Heart right ventricle (tissue), 16 donors: ENCODE measurements around the gene PTPRG. TPM values are rescaled to one million over a fixed set of nuclear protein-coding genes. Genes with fewer than 3 reads are reported as not detected.

Experiments used
- ATAC-seq, 8 donors: fragments of 200-7000 bp; cut with Tn5 transposase; one replicate each; pipeline ENCODE4 v1.9.1; 2020; ENCODE audit warnings: mild to moderate bottlenecking in 8 of 8, moderate library complexity in 8 of 8, moderate number of reproducible peaks in 1 of 8
- DNase-seq, 2 donors: peaks; one replicate each; pipeline ENCODE4 v3.0.0-alpha.2; 2020
- H3K27ac ChIP-seq, 10 donors: fragments of 200-600 bp; sonication (generic) in 2 of 10; one replicate each; pipeline versions ENCODE4 v1.5.0 to v1.8.0; 2020 to 2022; ENCODE audit warnings: mild to moderate bottlenecking in 3 of 10
- H3K27me3 ChIP-seq, 7 donors: fragments of 200-600 bp; one replicate each; pipeline ENCODE4 v1.8.0; 2021 to 2022; ENCODE audit warnings: mild to moderate bottlenecking in 2 of 7
- H3K36me3 ChIP-seq, 9 donors: fragments of 200-600 bp; sonication (generic) in 1 of 9; one replicate each; pipeline versions ENCODE4 v1.5.0 to v1.8.0; 2020 to 2022; ENCODE audit warnings: mild to moderate bottlenecking in 2 of 9
- H3K4me1 ChIP-seq, 9 donors: fragments of 200-600 bp; sonication (generic) in 1 of 9; one replicate each; pipeline versions ENCODE4 v1.5.0 to v1.8.0; 2020 to 2022; ENCODE audit warnings: mild to moderate bottlenecking in 4 of 9
- H3K4me3 ChIP-seq, 10 donors: fragments of 200-600 bp; sonication (generic) in 2 of 10; one replicate each; pipeline versions ENCODE4 v1.5.0 to v1.8.0; 2020 to 2022; ENCODE audit warnings: mild to moderate bottlenecking in 7 of 10, moderate library complexity in 2 of 10
- H3K9me3 ChIP-seq, 11 donors: fragments of 200-600 bp in 10 of 11; sonication (generic) in 2 of 11; one replicate each; pipeline versions ENCODE4 v1.5.0 to v1.8.0; 2013 to 2022; ENCODE audit warnings: mild to moderate bottlenecking in 2 of 11, control low read depth in 1 of 11, moderate library complexity in 1 of 11
- CTCF ChIP-seq, 9 donors: fragments of 200-600 bp; sonication (generic) in 2 of 9; IDR thresholded peaks; one replicate each; pipeline versions ENCODE4 v1.5.0 to v1.8.0; 2021 to 2022; ENCODE audit warnings: antibody characterized with exemption in 9 of 9, mild to moderate bottlenecking in 5 of 9, moderate library complexity in 1 of 9
- WGBS, 2 donors: extraction: QIAGEN DNeasy Blood & Tissue Kit; methylation state at CpG; one replicate each; pipeline ENCODE4 v1.1.7; 2013; ENCODE audit warnings: inconsistent platforms in 1 of 2; 5-methylcytosine and 5-hydroxymethylcytosine counted together
- intact Hi-C, 10 donors: fragments of 100-400 bp; cut with DNase I; formaldehyde crosslinking; loops; one replicate each; pipeline versions ENCODE4 v1.11.1 to v1.14.2; 2022
- polyA plus RNA-seq, 2 donors: library from polyadenylated mRNA; stranded (reverse); fragments of 200-250 nt; gene quantifications; one replicate each; pipeline ENCODE4 v1.2.3, GENCODE V29; 2013
- total RNA-seq, 10 donors: library from RNA; stranded (reverse); fragmentation: NEBNext Ultra II Directional in 3 of 10; extraction: Animal tissue kit (Norgen Biotek cat#: 25700) in 3 of 10; gene quantifications; one replicate each; pipeline versions ENCODE4 v1.2.1 to v1.2.4, GENCODE V29; 2021 to 2023
- donor health status: Arrhythmogenic right ventricular cardiomyopathy.
- donor health status: ischemic (EF 13 %, LVEDD 7.1; RV severe dilation, severe dysfunction).
- donor health status: healthy with polysubstance abuse.
- donor health status: DM: no; HTN: yes; CAD: no.
- donor health status: DM: no; HTN: no; CAD: no.
- donor health status: ischemic (EF 25% LVEDD 6.9; RV normal size, moderate dysfunction).
- donor health status: ischemic (EF 25% LVEDD 5.7; RV mildly dilated, moderate dysfunction).
- donor health status: healthy.
- donor health status: DM: yes; HTN: yes; CAD: no.
- donor health status: Ischemic cardiomyopathy.
- donor health status: ischemic (EF 35%, LVEDD 5.7; RV mildly dilated, moderate dysfunction).
- donor health status: nonischemic (EF 11% LVEDD 7.7; RV severe dilation, severe dysfunction).
- donor health status: DM: yes; HTN: yes; CAD: no.
- donor health status: PGD.
- donor health status: ischemic (EF 29% LVEDD 5.4; RV normal size, mild dysfunction).
- donor health status: nonischemic (EF 23%, LVEDD 6.1; RV moderate dilation, normal function).

PTPRG gene
- total and polyA plus RNA-seq, 12 donors, result 10.1 to 38.3 (median 32.6) TPM

- 94% methylated on average over 5 of the region's 5 CpGs for WGBS, 2 donors
- no peaks in the 10 kb centered on the region for H3K9me3 ChIP-seq
- H3K27me3 ChIP-seq, result no peaks in the 10 kb centered on the region
- peaks cover 0 to 26% (median 7%) of the 10 kb centered on the region in 9 donors for H3K4me1 ChIP-seq
- no peak overlapping the region for H3K27ac ChIP-seq
- H3K4me3 ChIP-seq, result no peak overlapping the region
- no peak for ATAC-seq
- H3K36me3 ChIP-seq, result no peaks in the 10 kb centered on the region
- intact Hi-C loops, result no loop called here
- no peak for TF ChIP-seq CTCF (IDR thresholded peaks at IDR 0.05)
- DNase-seq, result no peak
Observed at GRCh38 chr3:62065985-62066693, 504.8 kb downstream of the PTPRG start.

GRCh38 chr3:62068337-62068736, 507.0 kb downstream of the PTPRG start:
- DNase-seq, result no peak
- intact Hi-C loops, result no loop called here
- Histone ChIP-seq H3K4me3 (no peak overlapping the region), H3K4me1 (peaks cover 0 to 32% (median 11%) of the 10 kb centered on the region in 9 donors), H3K9me3 (no peaks in the 10 kb centered on the region), H3K36me3 (no peaks in the 10 kb centered on the region), H3K27ac (no peak overlapping the region), H3K27me3 (no peaks in the 10 kb centered on the region)
- no peak for ATAC-seq
- 89 to 91% methylated on average over 2 of the region's 2 CpGs for WGBS, 2 donors
- no peak for TF ChIP-seq CTCF (IDR thresholded peaks at IDR 0.05)

- ATAC-seq (no peak), DNase-seq (no peak)
- no peaks in the 10 kb centered on the region for H3K36me3 ChIP-seq
- no peaks in the 10 kb centered on the region for H3K9me3 ChIP-seq
- intact Hi-C loops, result no loop called here
- TF ChIP-seq CTCF (IDR thresholded peaks at IDR 0.05), result no peak
- 46 to 54% methylated on average over 7 of the region's 7 CpGs for WGBS, 2 donors
- H3K27ac ChIP-seq, result no peak overlapping the region
- H3K4me1 ChIP-seq, result peaks cover 0 to 46% (median 16%) of the 10 kb centered on the region in 9 donors
- no peak overlapping the region for H3K4me3 ChIP-seq
- no peaks in the 10 kb centered on the region for H3K27me3 ChIP-seq
Observed at GRCh38 chr3:62070891-62071290, 509.5 kb downstream of the PTPRG start.

- Histone ChIP-seq H3K27me3 (no peaks in the 10 kb centered on the region), H3K4me1 (peaks cover 0 to 42% (median 16%) of the 10 kb centered on the region in 9 donors), H3K9me3 (no peaks in the 10 kb centered on the region), H3K36me3 (peaks cover 0 to under 1% (median 0%) of the 10 kb centered on the region in 9 donors), H3K4me3 (no peak overlapping the region), H3K27ac (no peak overlapping the region)
- intact Hi-C loops, result no loop called here
- WGBS, 2 donors, result 98 to 100% methylated on average over 1 of the region's 1 CpG
- no peak for TF ChIP-seq CTCF (IDR thresholded peaks at IDR 0.05)
- DNase-seq, result no peak
- no peak for ATAC-seq
Observed at GRCh38 chr3:62073038-62073437, 511.7 kb downstream of the PTPRG start.
